RWPE2 (cell line): ENCODE measurements around the gene ABHD13.
"Not testable (repeated sequence)": the region's sequence is repeated elsewhere in the genome, so short reads cannot be mapped to it uniquely, and the experiment has no call there.

Experiments
- ATAC-seq: fragments of 200-7000 bp; cut with Tn5 transposase; 3 replicates; pipeline ENCODE4 v1.9.1; 2021; ENCODE audit warnings: low read depth
- DNase-seq: peaks from one replicate; pipeline ENCODE4 v3.0.0-alpha.2; 2020; ENCODE audit warnings: low spot score
- H3K27ac ChIP-seq: fragments of 450-650 bp; 2 replicates; pipeline ENCODE4 v1.5.1; 2017; ENCODE audit warnings: mild to moderate bottlenecking; ENCODE audit not compliant: poor library complexity, severe bottlenecking
- H3K27me3 ChIP-seq: fragments of 250-450 bp; sonication (Bioruptor Pico); 2 replicates; pipeline ENCODE4 v1.5.1; 2021; ENCODE audit warnings: mild to moderate bottlenecking, moderate library complexity; ENCODE audit not compliant: insufficient read depth, poor library complexity, severe bottlenecking
- H3K36me3 ChIP-seq: fragments of 250-450 bp; sonication (Bioruptor Pico); 2 replicates; pipeline ENCODE4 v1.5.1; 2020; ENCODE audit warnings: low read depth, mild to moderate bottlenecking, moderate library complexity
- H3K4me1 ChIP-seq: fragments of 250-450 bp; sonication (Bioruptor Pico); 2 replicates; pipeline ENCODE4 v1.5.1; 2021; ENCODE audit warnings: mild to moderate bottlenecking, moderate library complexity; ENCODE audit not compliant: insufficient read depth, poor library complexity, severe bottlenecking
- H3K4me3 ChIP-seq: fragments of 250-450 bp; sonication (Bioruptor Pico); 2 replicates; pipeline ENCODE4 v1.5.1; 2021; ENCODE audit warnings: mild to moderate bottlenecking, moderate library complexity; ENCODE audit not compliant: severe bottlenecking
- H3K9me3 ChIP-seq: fragments of 250-450 bp; sonication (Bioruptor Pico); 2 replicates; pipeline ENCODE4 v1.5.1; 2021; ENCODE audit warnings: mild to moderate bottlenecking, moderate library complexity; ENCODE audit not compliant: severe bottlenecking
- CTCF ChIP-seq: fragments of 450-650 bp; IDR thresholded peaks from one replicate; pipeline ENCODE4 v1.5.1; 2017; ENCODE audit warnings: mild to moderate bottlenecking, moderate library complexity; ENCODE audit not compliant: poor library complexity, severe bottlenecking

ABHD13 gene

DNA sequence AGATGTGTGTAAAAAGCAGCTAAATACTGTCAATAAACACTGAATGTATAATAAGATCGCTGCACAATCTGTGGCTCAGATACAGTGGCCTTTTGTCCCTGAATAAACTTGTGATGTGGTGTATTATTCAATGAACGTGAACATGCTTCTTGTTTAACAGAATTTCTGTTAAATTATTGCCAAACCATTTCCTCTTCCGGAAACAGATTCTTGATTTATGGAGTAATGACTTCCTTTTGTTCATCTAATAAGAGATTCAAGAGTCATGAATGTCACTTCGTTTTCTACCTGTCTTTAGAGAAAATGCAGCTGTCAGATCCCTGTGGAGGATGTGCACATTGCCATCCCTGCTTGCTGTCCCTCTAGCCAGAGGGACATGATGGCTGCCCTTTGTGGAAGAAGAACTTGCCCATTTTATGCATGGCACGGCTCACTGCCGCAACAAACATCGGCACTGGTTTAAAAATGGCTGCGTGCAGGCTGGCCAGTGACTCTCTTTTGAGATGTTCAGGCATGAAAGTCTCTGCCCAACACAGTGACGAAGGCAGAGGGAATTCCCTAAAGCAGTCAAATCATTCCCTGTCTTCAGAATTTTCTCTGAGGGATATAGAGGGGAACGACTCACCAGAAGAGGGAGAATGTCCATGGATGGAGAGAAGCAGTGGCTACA lies 48.3 kb downstream of the ABHD13 start:
- Histone ChIP-seq H3K4me1 (no peaks in the 10 kb centered on the region), H3K36me3 (no peaks in the 10 kb centered on the region), H3K27me3 (no peaks in the 10 kb centered on the region), H3K27ac (no peak overlapping the region), H3K4me3 (no peak overlapping the region), H3K9me3 (no peaks in the 10 kb centered on the region)
- no peak for TF ChIP-seq CTCF
- no peak for DNase-seq
- no peak for ATAC-seq

DNA sequence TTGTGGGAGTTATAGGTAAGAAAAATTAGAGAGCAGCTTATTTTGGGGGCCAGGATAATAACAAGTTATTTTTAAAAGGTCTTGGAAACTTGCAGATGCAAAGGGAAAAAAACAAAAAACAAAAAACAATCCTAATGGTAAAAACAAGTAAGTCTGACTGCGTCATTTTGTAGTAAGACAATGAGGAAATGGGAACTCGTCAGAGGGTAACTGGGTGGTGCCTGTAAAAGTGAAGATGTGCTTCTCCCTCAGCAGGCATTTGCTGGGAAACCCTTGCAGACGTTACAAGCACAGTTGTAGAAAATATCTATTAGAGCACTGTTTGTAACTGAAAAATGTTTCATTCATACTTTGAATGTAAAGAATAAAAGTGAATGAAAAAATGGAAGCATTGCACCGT lies 49.2 kb downstream of the ABHD13 start:
- H3K27me3 ChIP-seq = no peaks in the 10 kb centered on the region
- H3K9me3 ChIP-seq = no peaks in the 10 kb centered on the region
- DNase-seq (no peak), ATAC-seq (no peak)
- H3K4me1 ChIP-seq = no peaks in the 10 kb centered on the region
- no peak overlapping the region for H3K4me3 ChIP-seq
- H3K27ac ChIP-seq = no peak overlapping the region
- H3K36me3 ChIP-seq = no peaks in the 10 kb centered on the region
- TF ChIP-seq CTCF = no peak

DNA sequence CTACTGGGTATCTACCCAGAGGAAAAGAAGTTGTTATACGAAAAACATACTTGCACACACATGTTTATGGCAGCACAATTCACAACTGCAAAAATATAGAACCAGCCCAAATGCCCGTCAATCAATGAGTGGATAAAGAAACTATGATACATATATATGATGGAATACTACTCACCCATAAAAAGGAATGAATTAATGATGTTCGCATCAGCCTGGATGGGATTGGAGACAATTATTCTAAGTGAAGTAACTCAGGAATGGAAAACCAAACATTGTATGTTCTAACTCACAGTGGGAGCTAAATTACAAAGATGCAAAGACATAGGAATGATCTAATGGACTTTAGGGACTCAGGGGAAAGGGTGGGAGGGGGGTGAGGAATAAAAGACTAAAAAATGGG lies 49.7 kb downstream of the ABHD13 start:
- not testable (repeated sequence) for H3K4me1 ChIP-seq, H3K4me3 ChIP-seq, H3K27me3 ChIP-seq, DNase-seq, H3K9me3 ChIP-seq, H3K27ac ChIP-seq, H3K36me3 ChIP-seq, ATAC-seq

DNA sequence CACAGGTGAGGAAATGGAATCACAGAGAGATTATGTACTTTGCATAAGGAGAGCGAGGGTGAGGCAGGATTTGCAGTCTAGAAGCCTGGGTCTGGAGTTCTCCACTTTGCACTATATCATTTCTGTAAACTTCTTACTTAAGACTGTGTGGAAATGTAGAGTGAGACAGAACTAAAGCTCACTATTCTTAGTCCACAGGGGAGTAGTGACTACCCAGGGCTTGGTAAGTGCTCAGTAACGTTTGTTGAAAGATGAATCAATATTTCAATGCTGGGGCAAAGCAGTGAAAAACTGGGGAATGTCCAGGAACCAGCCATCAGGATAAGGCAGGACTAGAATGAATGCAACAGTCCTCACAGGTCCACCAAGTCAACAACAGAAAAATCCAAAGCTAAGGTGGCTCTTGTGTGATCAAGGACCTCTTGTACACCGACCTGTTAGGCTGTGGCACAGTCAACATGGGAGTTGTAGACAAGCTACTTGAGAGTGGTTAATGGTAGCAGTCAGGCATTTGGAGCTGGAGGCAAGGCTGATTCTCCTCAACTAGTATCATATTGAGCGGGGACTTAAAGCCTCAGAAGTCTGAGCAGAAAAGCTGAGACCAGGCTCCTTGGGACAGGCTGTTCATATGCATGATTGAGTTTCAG lies 50.4 kb downstream of the ABHD13 start:
- Histone ChIP-seq H3K4me1 (no peaks in the 10 kb centered on the region), H3K36me3 (no peaks in the 10 kb centered on the region), H3K9me3 (no peaks in the 10 kb centered on the region), H3K27ac (no peak overlapping the region), H3K27me3 (no peaks in the 10 kb centered on the region), H3K4me3 (no peak overlapping the region)
- ATAC-seq (peak; percentile 17; the same call in 1 of the 3 replicates), DNase-seq (no peak)
- TF ChIP-seq CTCF = no peak

DNA sequence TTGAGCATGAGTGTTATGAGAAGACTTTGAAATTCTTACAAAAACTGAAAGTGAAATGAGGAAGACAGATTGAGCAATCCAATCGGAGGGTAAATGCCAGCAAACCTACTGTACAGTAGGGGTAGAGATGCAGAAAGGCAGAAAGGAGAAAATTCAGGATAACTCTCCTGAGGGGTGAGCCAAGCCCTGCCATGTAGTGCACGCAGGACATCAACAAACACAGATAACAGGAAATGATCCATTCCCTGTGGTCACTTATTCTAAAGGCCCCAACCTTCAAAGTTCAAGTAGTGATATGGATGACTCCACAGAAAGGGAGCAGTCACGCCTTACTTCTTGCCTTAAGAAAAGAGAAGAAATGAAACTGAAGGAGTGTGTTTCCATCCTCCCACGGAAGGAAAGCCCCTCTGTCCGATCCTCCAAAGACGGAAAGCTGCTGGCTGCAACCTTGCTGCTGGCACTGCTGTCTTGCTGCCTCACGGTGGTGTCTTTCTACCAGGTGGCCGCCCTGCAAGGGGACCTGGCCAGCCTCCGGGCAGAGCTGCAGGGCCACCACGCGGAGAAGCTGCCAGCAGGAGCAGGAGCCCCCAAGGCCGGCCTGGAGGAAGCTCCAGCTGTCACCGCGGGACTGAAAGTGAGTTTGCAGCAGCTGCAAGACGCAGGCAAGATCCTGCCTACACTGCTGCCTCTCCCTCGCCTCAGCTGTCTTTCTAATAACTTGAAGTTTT lies 51.6 kb downstream of the ABHD13 start, which contains the start of gene TNFSF13B:
TSS of gene TNFSF13B (plus strand) at position 118 of the 728 bp plus-strand sequence. CDS start at position 296, 178 bp downstream.
- ATAC-seq = peak; percentile 41; the same call in 2 of the 3 replicates
- DNase-seq = no peak

More for the DNA sequence above, 51.6 kb downstream of the ABHD13 start, which contains the start of gene TNFSF13B:
- H3K4me3 ChIP-seq = no peak within 1 kb of the TSS
- no peaks in the 10 kb centered on the region for H3K4me1 ChIP-seq
- H3K36me3 ChIP-seq = no peaks in the 10 kb centered on the region
- no peak within 1 kb of the TSS for H3K27ac ChIP-seq
- H3K9me3 ChIP-seq = no peaks in the 10 kb centered on the region
- H3K27me3 ChIP-seq = no peaks in the 10 kb centered on the region
- no peak for TF ChIP-seq CTCF
